ENCODE measurements around the gene SASS6. TPM values are rescaled to one million over a fixed set of nuclear protein-coding genes. Genes with fewer than 3 reads are reported as not detected.
A peak's percentile ranks its signal among the peaks of the same experiment; 100 is the strongest.

The SASS6 gene
- total RNA-seq, result 10 to 100 TPM; 14.3 to 15.9 TPM

GRCh38 chr1:100132566-100133477, at the start of gene SASS6, which contains the start of gene TRMT13:
TSS of gene SASS6 (minus strand) at chr1:100132930. CDS start at chr1:100132814, 116 bp downstream.
TSS of gene TRMT13 (plus strand) at chr1:100133163. CDS start at chr1:100133169, 6 bp downstream.
- ATAC-seq (replicated peaks in 1 of 2) (peak; percentile 95), DNase-seq (peak; percentile 93 to 96)
- peaks cover 50% of the 10 kb centered on the region for H3K4me1 Mint-ChIP-seq (ENCODE audit: low read depth)
- H3K36me3 Mint-ChIP-seq (ENCODE audit: insufficient read depth in 2 of 2), result peaks cover 4 to 9% of the 10 kb centered on the region in 2 donors
- H3K27ac Mint-ChIP-seq, result peak within 1 kb of the TSS; percentile 96
- no peaks in the 10 kb centered on the region for H3K9me3 Mint-ChIP-seq
- no peaks in the 10 kb centered on the region for H3K27me3 Mint-ChIP-seq (ENCODE audit: low read depth)
- H3K4me3 Mint-ChIP-seq, result peak within 1 kb of the TSS; percentile 98 to 99

GRCh38 chr1:100178091-100178490, 45.4 kb upstream of the SASS6 start, which contains the start of gene LRRC39:
TSS of gene LRRC39 (minus strand) at chr1:100178256. CDS start at chr1:100168516, 9,740 bp downstream.
- Mint-ChIP-seq H3K36me3 (ENCODE audit: insufficient read depth in 2 of 2) (peaks cover 0 to 3% of the 10 kb centered on the region in 2 donors), H3K4me3 (no peak within 1 kb of the TSS), H3K9me3 (no peaks in the 10 kb centered on the region), H3K27ac (peak within 1 kb of the TSS; percentile 66), H3K4me1 (ENCODE audit: low read depth) (no peaks in the 10 kb centered on the region), H3K27me3 (ENCODE audit: low read depth) (no peaks in the 10 kb centered on the region)
- ATAC-seq (replicated peaks in 1 of 2), result no peak
- DNase-seq, result no peak

- DNase-seq, result no peak
- H3K4me3 Mint-ChIP-seq, result no peak overlapping the region
- ATAC-seq (replicated peaks in 1 of 2), result no peak
- H3K9me3 Mint-ChIP-seq, result no peaks in the 10 kb centered on the region
- no peaks in the 10 kb centered on the region for H3K27me3 Mint-ChIP-seq (ENCODE audit: low read depth)
- no peak overlapping the region for H3K27ac Mint-ChIP-seq
- peaks cover 0 to under 1% of the 10 kb centered on the region in 2 donors for H3K36me3 Mint-ChIP-seq (ENCODE audit: insufficient read depth in 2 of 2)
- no peaks in the 10 kb centered on the region for H3K4me1 Mint-ChIP-seq (ENCODE audit: low read depth)
Observed at GRCh38 chr1:100177295-100178041, 44.7 kb upstream of the SASS6 start.

GRCh38 chr1:100168051-100168450, 35.3 kb upstream of the SASS6 start:
- no peak overlapping the region for H3K4me3 Mint-ChIP-seq
- ATAC-seq (replicated peaks in 1 of 2), result no peak

GRCh38 chr1:100164702-100165101, 32.0 kb upstream of the SASS6 start:
- H3K27me3 Mint-ChIP-seq (ENCODE audit: low read depth), result no peaks in the 10 kb centered on the region
- H3K9me3 Mint-ChIP-seq, result no peaks in the 10 kb centered on the region
- no peaks in the 10 kb centered on the region for H3K36me3 Mint-ChIP-seq (ENCODE audit: insufficient read depth in 2 of 2)
- no peak overlapping the region for H3K27ac Mint-ChIP-seq
- H3K4me1 Mint-ChIP-seq (ENCODE audit: low read depth), result no peaks in the 10 kb centered on the region
- no peak for DNase-seq
- no peak for ATAC-seq (replicated peaks in 1 of 2)
- H3K4me3 Mint-ChIP-seq, result no peak overlapping the region

More at GRCh38 chr1:100168051-100168450, 35.3 kb upstream of the SASS6 start:
- Mint-ChIP-seq H3K27ac (no peak overlapping the region), H3K27me3 (ENCODE audit: low read depth) (no peaks in the 10 kb centered on the region), H3K9me3 (no peaks in the 10 kb centered on the region), H3K4me1 (ENCODE audit: low read depth) (no peaks in the 10 kb centered on the region), H3K36me3 (ENCODE audit: insufficient read depth in 2 of 2) (no peaks in the 10 kb centered on the region)
- no peak for DNase-seq

- Mint-ChIP-seq H3K4me3 (no peak overlapping the region), H3K27ac (no peak overlapping the region), H3K36me3 (ENCODE audit: insufficient read depth in 2 of 2) (no peaks in the 10 kb centered on the region), H3K27me3 (ENCODE audit: low read depth) (no peaks in the 10 kb centered on the region), H3K4me1 (ENCODE audit: low read depth) (no peaks in the 10 kb centered on the region), H3K9me3 (no peaks in the 10 kb centered on the region)
- DNase-seq, result no peak
- ATAC-seq (replicated peaks in 1 of 2), result no peak
Observed at GRCh38 chr1:100164216-100164615, 31.5 kb upstream of the SASS6 start.

GRCh38 chr1:100162881-100163280, 30.2 kb upstream of the SASS6 start:
- Mint-ChIP-seq H3K4me3 (no peak overlapping the region), H3K27me3 (ENCODE audit: low read depth) (no peaks in the 10 kb centered on the region), H3K36me3 (ENCODE audit: insufficient read depth in 2 of 2) (no peaks in the 10 kb centered on the region), H3K9me3 (no peaks in the 10 kb centered on the region), H3K27ac (no peak overlapping the region), H3K4me1 (ENCODE audit: low read depth) (no peaks in the 10 kb centered on the region)
- ATAC-seq (replicated peaks in 1 of 2) (no peak), DNase-seq (no peak)

GRCh38 chr1:100152271-100152670, 19.5 kb upstream of the SASS6 start:
- H3K27me3 Mint-ChIP-seq (ENCODE audit: low read depth), result no peaks in the 10 kb centered on the region
- H3K4me3 Mint-ChIP-seq, result peak overlapping the region in 1 of 2 donors; percentile 13
- DNase-seq (no peak), ATAC-seq (replicated peaks in 1 of 2) (no peak)
- H3K36me3 Mint-ChIP-seq (ENCODE audit: insufficient read depth in 2 of 2), result peaks cover 7 to 11% of the 10 kb centered on the region in 2 donors
- H3K9me3 Mint-ChIP-seq, result no peaks in the 10 kb centered on the region
- peaks cover 9% of the 10 kb centered on the region for H3K4me1 Mint-ChIP-seq (ENCODE audit: low read depth)
- H3K27ac Mint-ChIP-seq, result peak overlapping the region; percentile 80

- Mint-ChIP-seq H3K27ac (peak overlapping the region; percentile 80), H3K27me3 (ENCODE audit: low read depth) (no peaks in the 10 kb centered on the region), H3K4me3 (no peak overlapping the region), H3K4me1 (ENCODE audit: low read depth) (peaks cover 9% of the 10 kb centered on the region), H3K9me3 (no peaks in the 10 kb centered on the region), H3K36me3 (ENCODE audit: insufficient read depth in 2 of 2) (peaks cover 7 to 11% of the 10 kb centered on the region in 2 donors)
- ATAC-seq (replicated peaks in 1 of 2) (no peak), DNase-seq (no peak)
Observed at GRCh38 chr1:100151679-100152078, 18.9 kb upstream of the SASS6 start.

- peaks cover 9 to 23% of the 10 kb centered on the region in 2 donors for H3K36me3 Mint-ChIP-seq (ENCODE audit: insufficient read depth in 2 of 2)
- H3K27me3 Mint-ChIP-seq (ENCODE audit: low read depth), result no peaks in the 10 kb centered on the region
- no peak overlapping the region for H3K27ac Mint-ChIP-seq
- no peak for ATAC-seq (replicated peaks in 1 of 2)
- peaks cover 9% of the 10 kb centered on the region for H3K4me1 Mint-ChIP-seq (ENCODE audit: low read depth)
- no peaks in the 10 kb centered on the region for H3K9me3 Mint-ChIP-seq
- H3K4me3 Mint-ChIP-seq, result no peak overlapping the region
- DNase-seq, result no peak
Observed at GRCh38 chr1:100147875-100148274, 15.1 kb upstream of the SASS6 start.

GRCh38 chr1:100146958-100147357, 14.2 kb upstream of the SASS6 start:
- Mint-ChIP-seq H3K4me1 (ENCODE audit: low read depth) (peaks cover 2% of the 10 kb centered on the region), H3K9me3 (no peaks in the 10 kb centered on the region), H3K27me3 (ENCODE audit: low read depth) (no peaks in the 10 kb centered on the region), H3K4me3 (no peak overlapping the region), H3K36me3 (ENCODE audit: insufficient read depth in 2 of 2) (peaks cover 11 to 29% of the 10 kb centered on the region in 2 donors), H3K27ac (no peak overlapping the region)
- no peak for DNase-seq
- ATAC-seq (replicated peaks in 1 of 2), result no peak

GRCh38 chr1:100145116-100145515, 12.4 kb upstream of the SASS6 start:
- ATAC-seq (replicated peaks in 1 of 2), result no peak
- Mint-ChIP-seq H3K27ac (no peak overlapping the region), H3K9me3 (no peaks in the 10 kb centered on the region), H3K36me3 (ENCODE audit: insufficient read depth in 2 of 2) (peaks cover 8 to 33% of the 10 kb centered on the region in 2 donors), H3K4me3 (no peak overlapping the region), H3K27me3 (ENCODE audit: low read depth) (no peaks in the 10 kb centered on the region), H3K4me1 (ENCODE audit: low read depth) (no peaks in the 10 kb centered on the region)
- DNase-seq, result no peak

- DNase-seq (no peak), ATAC-seq (replicated peaks in 1 of 2) (no peak)
- Mint-ChIP-seq H3K9me3 (no peaks in the 10 kb centered on the region), H3K27me3 (ENCODE audit: low read depth) (no peaks in the 10 kb centered on the region), H3K27ac (peak overlapping the region; percentile 14), H3K4me1 (ENCODE audit: low read depth) (no peaks in the 10 kb centered on the region), H3K4me3 (no peak overlapping the region), H3K36me3 (ENCODE audit: insufficient read depth in 2 of 2) (peaks cover 11 to 31% of the 10 kb centered on the region in 2 donors)
Observed at GRCh38 chr1:100142343-100142742, 9.6 kb upstream of the SASS6 start.
